ENCODE measurements around the gene ZNF331.

ZNF331 gene

DNA sequence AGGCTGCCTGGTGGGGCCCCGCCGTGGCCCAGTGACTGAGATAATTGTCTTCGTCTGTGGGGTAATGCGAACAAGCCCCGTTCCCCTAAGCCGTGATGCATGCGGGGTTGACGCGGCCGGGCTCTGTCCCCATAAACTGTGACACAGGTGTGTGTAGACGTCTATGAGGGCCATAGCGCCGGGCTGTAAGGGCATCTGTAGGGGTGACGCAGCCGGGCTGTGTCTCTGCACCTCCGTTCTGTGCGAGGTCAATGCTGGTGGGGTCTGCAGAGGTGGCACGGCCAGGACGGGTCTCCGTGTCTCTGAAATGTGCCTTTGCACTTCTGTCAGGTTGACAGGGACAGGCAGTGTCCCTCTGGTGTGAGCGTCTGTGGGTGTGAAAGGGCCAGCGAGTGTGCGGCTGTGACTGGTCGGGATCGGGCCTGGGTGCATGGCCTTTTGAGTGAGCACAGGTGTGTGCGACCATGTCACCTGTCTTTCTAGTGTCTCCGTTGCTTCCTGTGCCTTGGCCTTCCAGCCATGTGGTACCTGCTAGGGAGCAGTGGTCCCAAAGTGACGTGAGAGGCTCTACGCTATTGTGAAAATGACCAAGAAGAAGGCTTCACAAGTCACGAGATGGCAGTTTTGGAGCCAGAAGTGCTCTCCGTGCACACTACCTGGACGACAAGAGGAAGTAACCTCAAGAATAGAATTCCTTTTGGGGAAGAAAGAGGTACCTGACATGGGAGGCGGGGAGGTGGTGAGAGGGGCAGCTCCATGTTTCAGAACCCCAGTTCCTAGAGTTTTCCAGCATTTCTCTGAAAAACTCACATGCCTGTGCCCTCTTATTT is 16.4 kb upstream of the ZNF331 start:
- peaks cover 16% of the 10 kb centered on the region for H3K9me3 ChIP-seq (ENCODE audit: insufficient read depth, low read length)
- H3K4me3 ChIP-seq (ENCODE audit: insufficient read length, low read depth) = peak overlapping the region; percentile 81
- no peaks in the 10 kb centered on the region for H3K27me3 ChIP-seq (ENCODE audit: insufficient read depth, insufficient read length)
- peaks cover 12% of the 10 kb centered on the region for H3K36me3 ChIP-seq (ENCODE audit: insufficient read depth, insufficient read length, low read length)
- DNase-seq (ENCODE audit: low read depth, low spot score) = no peak
- TF ChIP-seq YY1 (IDR thresholded peaks at IDR 0.05; ENCODE audit: insufficient read depth, insufficient read length) (no peak), SUZ12 (IDR thresholded peaks at IDR 0.05; ENCODE audit: extremely low read depth, insufficient read depth, insufficient read length) (no peak), ZNF274 (IDR thresholded peaks at IDR 0.05; ENCODE audit: low read depth, low read length) (no peak)
- H3K9ac ChIP-seq (ENCODE audit: insufficient read length, low read depth) = peak overlapping the region; percentile 75
- H3K4me1 ChIP-seq (ENCODE audit: insufficient read depth, insufficient read length) = no peaks in the 10 kb centered on the region

DNA sequence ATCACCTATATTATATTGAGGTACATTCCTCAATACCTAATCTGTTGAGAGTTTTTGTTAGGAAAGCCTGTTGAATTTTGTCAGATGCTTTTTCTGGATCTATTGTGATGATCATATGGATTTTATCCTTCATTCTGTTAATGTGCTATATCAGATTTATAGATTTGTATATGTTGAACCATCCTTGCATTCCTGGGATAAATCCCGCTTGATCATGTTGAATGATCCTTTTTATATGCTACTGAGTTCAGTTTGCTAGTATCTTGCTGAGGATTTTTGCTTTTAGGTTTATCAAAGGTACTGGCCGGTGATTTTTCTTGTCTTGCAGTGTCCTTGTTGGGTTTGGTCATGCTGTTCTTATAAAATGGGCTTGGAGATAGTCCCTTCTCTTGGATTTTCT is 12.0 kb upstream of the ZNF331 start:
- Histone ChIP-seq H3K27me3 (ENCODE audit: insufficient read depth, insufficient read length) (no peaks in the 10 kb centered on the region), H3K9ac (ENCODE audit: insufficient read length, low read depth) (no peak overlapping the region), H3K4me3 (ENCODE audit: insufficient read length, low read depth) (no peak overlapping the region), H3K9me3 (ENCODE audit: insufficient read depth, low read length) (peaks cover 11% of the 10 kb centered on the region), H3K36me3 (ENCODE audit: insufficient read depth, insufficient read length, low read length) (peaks cover 32% of the 10 kb centered on the region), H3K4me1 (ENCODE audit: insufficient read depth, insufficient read length) (no peaks in the 10 kb centered on the region)
- TF ChIP-seq ZNF274 (IDR thresholded peaks at IDR 0.05; ENCODE audit: low read depth, low read length) (no peak), SUZ12 (IDR thresholded peaks at IDR 0.05; ENCODE audit: extremely low read depth, insufficient read depth, insufficient read length) (no peak), YY1 (IDR thresholded peaks at IDR 0.05; ENCODE audit: insufficient read depth, insufficient read length) (no peak)
- no peak for DNase-seq (ENCODE audit: low read depth, low spot score)

DNA sequence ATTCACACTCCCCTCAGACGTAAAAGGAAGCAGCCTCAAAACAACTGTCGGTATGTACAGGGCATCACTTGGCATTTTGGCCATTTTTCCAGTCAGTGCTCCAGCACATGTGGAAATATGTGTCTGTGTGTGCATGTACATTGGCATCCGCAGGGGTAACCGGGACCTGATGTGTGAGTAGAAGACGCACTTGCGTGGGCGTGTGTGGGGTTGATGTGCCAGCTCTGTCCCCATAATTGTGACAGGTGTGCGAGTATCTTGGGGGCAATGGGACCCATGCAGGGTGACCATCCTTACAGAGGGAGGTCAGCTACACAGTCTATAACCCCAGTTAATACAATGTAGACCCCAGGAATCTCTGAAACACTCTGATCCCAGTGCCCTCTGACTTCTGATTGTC is 7.3 kb upstream of the ZNF331 start:
- Histone ChIP-seq H3K4me3 (ENCODE audit: insufficient read length, low read depth) (no peak overlapping the region), H3K36me3 (ENCODE audit: insufficient read depth, insufficient read length, low read length) (peaks cover 27% of the 10 kb centered on the region), H3K9me3 (ENCODE audit: insufficient read depth, low read length) (peaks cover 7% of the 10 kb centered on the region), H3K27me3 (ENCODE audit: insufficient read depth, insufficient read length) (no peaks in the 10 kb centered on the region), H3K4me1 (ENCODE audit: insufficient read depth, insufficient read length) (no peaks in the 10 kb centered on the region), H3K9ac (ENCODE audit: insufficient read length, low read depth) (no peak overlapping the region)
- DNase-seq (ENCODE audit: low read depth, low spot score) = no peak
- TF ChIP-seq SUZ12 (IDR thresholded peaks at IDR 0.05; ENCODE audit: extremely low read depth, insufficient read depth, insufficient read length) (no peak), YY1 (IDR thresholded peaks at IDR 0.05; ENCODE audit: insufficient read depth, insufficient read length) (no peak), ZNF274 (IDR thresholded peaks at IDR 0.05; ENCODE audit: low read depth, low read length) (no peak)

DNA sequence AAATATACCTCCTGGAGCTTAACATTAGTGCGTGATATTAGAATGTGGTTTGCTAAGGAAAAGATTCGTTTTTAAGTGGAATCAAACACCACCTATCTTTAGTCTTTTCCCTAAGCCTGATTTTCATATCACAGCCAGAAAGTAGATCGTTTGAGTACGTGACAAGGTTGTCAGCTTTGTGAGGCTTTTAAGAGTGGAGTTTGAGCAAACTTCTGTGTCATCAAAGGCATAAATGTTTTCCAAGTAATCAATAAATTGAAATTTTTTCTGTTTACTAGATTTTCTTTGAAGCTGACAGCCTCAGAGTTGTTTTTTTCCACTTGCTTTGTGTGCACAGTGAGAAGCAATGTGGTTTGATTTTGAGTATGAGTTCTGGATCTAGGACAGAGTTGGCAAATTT is 6.5 kb upstream of the ZNF331 start:
- TF ChIP-seq ZNF274 (IDR thresholded peaks at IDR 0.05; ENCODE audit: low read depth, low read length) (no peak), YY1 (IDR thresholded peaks at IDR 0.05; ENCODE audit: insufficient read depth, insufficient read length) (no peak), SUZ12 (IDR thresholded peaks at IDR 0.05; ENCODE audit: extremely low read depth, insufficient read depth, insufficient read length) (no peak)

DNA sequence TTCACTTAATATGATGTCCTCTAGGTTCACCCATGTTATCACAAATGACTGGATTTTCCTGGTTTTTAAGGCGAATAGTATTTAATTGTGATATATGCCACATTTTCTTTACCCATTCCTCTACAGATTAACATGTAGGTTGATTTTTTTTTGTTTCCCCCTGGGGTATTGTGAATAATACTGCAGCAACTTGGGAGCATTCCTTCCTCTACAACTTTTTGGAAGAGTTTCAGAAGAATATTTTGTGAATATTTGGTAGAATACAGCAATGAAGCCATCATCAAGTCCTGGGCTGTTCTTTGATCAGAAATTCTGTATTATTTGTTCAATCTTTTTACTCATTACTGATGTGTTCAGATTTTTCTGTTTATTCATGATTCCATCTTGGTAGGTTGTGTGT is 5.6 kb upstream of the ZNF331 start:
- no peak for DNase-seq (ENCODE audit: low read depth, low spot score)
- no peak overlapping the region for H3K9ac ChIP-seq (ENCODE audit: insufficient read length, low read depth)
- H3K4me1 ChIP-seq (ENCODE audit: insufficient read depth, insufficient read length) = no peaks in the 10 kb centered on the region
- TF ChIP-seq SUZ12 (IDR thresholded peaks at IDR 0.05; ENCODE audit: extremely low read depth, insufficient read depth, insufficient read length) (no peak), ZNF274 (IDR thresholded peaks at IDR 0.05; ENCODE audit: low read depth, low read length) (no peak)
- H3K9me3 ChIP-seq (ENCODE audit: insufficient read depth, low read length) = no peaks in the 10 kb centered on the region
- H3K4me3 ChIP-seq (ENCODE audit: insufficient read length, low read depth) = no peak overlapping the region
- H3K27me3 ChIP-seq (ENCODE audit: insufficient read depth, insufficient read length) = no peaks in the 10 kb centered on the region
- H3K36me3 ChIP-seq (ENCODE audit: insufficient read depth, insufficient read length, low read length) = peaks cover 23% of the 10 kb centered on the region

More for the DNA sequence above, 6.5 kb upstream of the ZNF331 start:
- no peak overlapping the region for H3K9ac ChIP-seq (ENCODE audit: insufficient read length, low read depth)
- no peaks in the 10 kb centered on the region for H3K9me3 ChIP-seq (ENCODE audit: insufficient read depth, low read length)
- peaks cover 27% of the 10 kb centered on the region for H3K36me3 ChIP-seq (ENCODE audit: insufficient read depth, insufficient read length, low read length)
- no peaks in the 10 kb centered on the region for H3K27me3 ChIP-seq (ENCODE audit: insufficient read depth, insufficient read length)
- no peaks in the 10 kb centered on the region for H3K4me1 ChIP-seq (ENCODE audit: insufficient read depth, insufficient read length)
- no peak for DNase-seq (ENCODE audit: low read depth, low spot score)
- no peak overlapping the region for H3K4me3 ChIP-seq (ENCODE audit: insufficient read length, low read depth)

DNA sequence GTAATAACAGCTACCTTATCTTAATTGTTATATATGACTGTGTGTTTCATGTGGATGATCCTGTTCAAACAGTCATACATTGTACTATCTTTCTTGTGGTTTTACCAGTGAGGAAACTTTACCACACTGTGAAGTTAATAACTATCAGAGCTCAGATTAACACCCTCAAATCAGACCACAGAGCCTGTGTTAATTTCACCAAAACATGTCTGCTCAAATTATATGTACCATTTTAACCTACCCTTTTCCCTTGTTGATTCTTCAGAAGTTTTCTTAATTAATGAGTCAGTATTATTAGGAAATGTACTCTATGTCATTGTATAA is 1.8 kb upstream of the ZNF331 start:
- Histone ChIP-seq H3K4me1 (ENCODE audit: insufficient read depth, insufficient read length) (no peaks in the 10 kb centered on the region), H3K9ac (ENCODE audit: insufficient read length, low read depth) (no peak overlapping the region), H3K4me3 (ENCODE audit: insufficient read length, low read depth) (no peak overlapping the region), H3K36me3 (ENCODE audit: insufficient read depth, insufficient read length, low read length) (peaks cover 25% of the 10 kb centered on the region), H3K27me3 (ENCODE audit: insufficient read depth, insufficient read length) (no peaks in the 10 kb centered on the region), H3K9me3 (ENCODE audit: insufficient read depth, low read length) (no peaks in the 10 kb centered on the region)
- no peak for DNase-seq (ENCODE audit: low read depth, low spot score)
- TF ChIP-seq SUZ12 (IDR thresholded peaks at IDR 0.05; ENCODE audit: extremely low read depth, insufficient read depth, insufficient read length) = no peak
- TF ChIP-seq ZNF274 (IDR thresholded peaks at IDR 0.05; ENCODE audit: low read depth, low read length) = no peak
- no peak for TF ChIP-seq YY1 (IDR thresholded peaks at IDR 0.05; ENCODE audit: insufficient read depth, insufficient read length)

DNA sequence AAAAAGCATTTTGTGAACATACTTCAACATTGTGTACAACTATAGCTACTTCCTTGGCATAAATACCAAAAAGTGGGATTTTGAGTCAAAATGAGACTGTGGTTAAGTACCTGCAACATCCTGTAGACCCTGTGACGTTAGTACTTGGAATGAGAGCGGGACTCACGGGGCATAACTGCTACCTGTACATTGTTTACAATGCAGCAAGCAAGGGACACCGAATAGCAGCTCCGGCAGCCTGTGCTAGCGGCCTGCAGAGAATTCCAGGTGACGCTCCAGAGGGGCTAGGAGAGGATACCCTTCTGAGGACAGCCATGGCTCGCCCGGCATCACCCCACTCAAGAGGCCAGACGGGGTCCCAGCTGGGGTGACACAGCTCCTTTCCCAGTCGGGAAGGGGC is 824 bp upstream of the ZNF331 start:
- DNase-seq (ENCODE audit: low read depth, low spot score) = no peak
- H3K4me3 ChIP-seq (ENCODE audit: insufficient read length, low read depth) = peak overlapping the region; percentile 84
- H3K9me3 ChIP-seq (ENCODE audit: insufficient read depth, low read length) = no peaks in the 10 kb centered on the region
- TF ChIP-seq YY1 (IDR thresholded peaks at IDR 0.05; ENCODE audit: insufficient read depth, insufficient read length) = no peak
- no peak for TF ChIP-seq SUZ12 (IDR thresholded peaks at IDR 0.05; ENCODE audit: extremely low read depth, insufficient read depth, insufficient read length)
- no peak for TF ChIP-seq ZNF274 (IDR thresholded peaks at IDR 0.05; ENCODE audit: low read depth, low read length)
- H3K4me1 ChIP-seq (ENCODE audit: insufficient read depth, insufficient read length) = no peaks in the 10 kb centered on the region
- H3K27me3 ChIP-seq (ENCODE audit: insufficient read depth, insufficient read length) = no peaks in the 10 kb centered on the region
- peak overlapping the region; percentile 97 for H3K9ac ChIP-seq (ENCODE audit: insufficient read length, low read depth)
- peaks cover 29% of the 10 kb centered on the region for H3K36me3 ChIP-seq (ENCODE audit: insufficient read depth, insufficient read length, low read length)

Measured in NT2/D1 (cell line).